CD4-positive, CD25-positive, alpha-beta regulatory T cell (primary cell): Measurements from ENCODE around the gene MID1. TPM values are rescaled to one million over a fixed set of nuclear protein-coding genes. Genes with fewer than 3 reads are reported as not detected.

ENCODE experiments used
- ATAC-seq, 2 donors: fragments of 150-1000 bp; cut with Tn5 transposase; one replicate each; pipeline ENCODE4 v1.10.0; 2021; ENCODE audit warnings: low read depth in 2 of 2, moderate number of reproducible peaks in 2 of 2, moderate library complexity in 1 of 2
- DNase-seq, 3 donors: peaks; one replicate each; pipeline versions ENCODE4 v3.0.0 to v3.0.0-alpha.2; 2012 to 2022; ENCODE audit warnings: mixed read lengths in 1 of 3
- H3K27ac ChIP-seq: one replicate; pipeline ENCODE4 v1.7.0; 2013; ENCODE audit warnings: mild to moderate bottlenecking, low read length; ENCODE audit not compliant: insufficient read depth, poor library complexity, severe bottlenecking
- H3K27me3 ChIP-seq: one replicate; pipeline ENCODE4 v1.7.0; 2013; ENCODE audit warnings: low read length; ENCODE audit not compliant: control insufficient read depth, insufficient read depth
- H3K36me3 ChIP-seq: one replicate; pipeline ENCODE4 v1.7.0; 2013; ENCODE audit warnings: mild to moderate bottlenecking, low read length, moderate library complexity; ENCODE audit not compliant: control insufficient read depth, insufficient read depth
- H3K4me1 ChIP-seq: 2 replicates; pipeline ENCODE4 v1.7.0; 2013; ENCODE audit warnings: mild to moderate bottlenecking, low read length; ENCODE audit not compliant: insufficient read depth, control insufficient read depth, poor library complexity, severe bottlenecking
- H3K4me3 ChIP-seq: one replicate; pipeline ENCODE4 v1.7.0; 2013; ENCODE audit warnings: low read depth, mild to moderate bottlenecking, low read length, moderate library complexity
- H3K9me3 ChIP-seq, 2 experiments: 1 replicate in 1 of 2; 2 replicates in 1 of 2; pipeline ENCODE4 v1.7.0; 2013; ENCODE audit warnings: low read length in 2 of 2, mild to moderate bottlenecking in 1 of 2, moderate library complexity in 1 of 2; ENCODE audit not compliant: control insufficient read depth in 2 of 2
- H3K27ac Mint-ChIP-seq, 3 donors: one replicate each; pipeline ENCODE4 v1.8.0; 2020 to 2022; ENCODE audit warnings: mild to moderate bottlenecking in 3 of 3, mixed read lengths in 3 of 3, moderate library complexity in 2 of 3
- H3K27me3 Mint-ChIP-seq: one replicate; pipeline ENCODE4 v1.8.0; 2022; ENCODE audit warnings: mild to moderate bottlenecking, mixed read lengths
- H3K36me3 Mint-ChIP-seq: one replicate; pipeline ENCODE4 v1.8.0; 2020; ENCODE audit warnings: mixed read lengths
- H3K4me1 Mint-ChIP-seq, 4 donors: one replicate each; pipeline ENCODE4 v1.8.0; 2020 to 2022; ENCODE audit warnings: mixed read lengths in 4 of 4, mild to moderate bottlenecking in 1 of 4
- H3K4me3 Mint-ChIP-seq, 4 donors: one replicate each; pipeline ENCODE4 v1.8.0; 2020 to 2022; ENCODE audit warnings: mild to moderate bottlenecking in 4 of 4, mixed read lengths in 4 of 4, moderate library complexity in 3 of 4
- H3K9me3 Mint-ChIP-seq, 7 donors: one replicate each; pipeline ENCODE4 v1.8.0; 2020 to 2022; ENCODE audit warnings: mixed read lengths in 7 of 7, mild to moderate bottlenecking in 3 of 7, moderate library complexity in 2 of 7
- polyA plus RNA-seq, 4 donors: library from polyadenylated mRNA; unstranded; fragments of 300-500 nt; fragmentation: Illumina TruSeq; gene quantifications; one replicate each; pipeline ENCODE4 v1.2.3, GENCODE V29; 2021
- total RNA-seq: library from RNA; stranded (reverse); gene quantifications from one replicate; pipeline ENCODE4 v1.2.3, GENCODE V29; 2022

The MID1 gene
- total and polyA plus RNA-seq, 5 donors from 2014 or later: not detected

GRCh38 chrX:10447564-10448214 lies 172.7 kb downstream of the MID1 start:
- ATAC-seq (no peak), DNase-seq (no peak)
- no peak overlapping the region for H3K4me3 ChIP-seq
- no peaks in the 10 kb centered on the region for H3K4me1 ChIP-seq
- peaks cover 0 to 3% (median 0%) of the 10 kb centered on the region in 7 donors for H3K9me3 Mint-ChIP-seq
- H3K36me3 ChIP-seq: no peaks in the 10 kb centered on the region
- H3K27ac ChIP-seq: no peak overlapping the region
- no peaks in the 10 kb centered on the region for H3K27me3 ChIP-seq
- H3K27ac Mint-ChIP-seq: no peak overlapping the region
- H3K9me3 ChIP-seq: no peaks in the 10 kb centered on the region
- H3K27me3 Mint-ChIP-seq: no peaks in the 10 kb centered on the region
- no peak overlapping the region for H3K4me3 Mint-ChIP-seq
- H3K36me3 Mint-ChIP-seq: no peaks in the 10 kb centered on the region
- H3K4me1 Mint-ChIP-seq: no peaks in the 10 kb centered on the region

GRCh38 chrX:10444204-10444603 lies 176.2 kb downstream of the MID1 start:
- Histone ChIP-seq H3K27ac (no peak overlapping the region), H3K36me3 (no peaks in the 10 kb centered on the region), H3K27me3 (no peaks in the 10 kb centered on the region), H3K4me1 (no peaks in the 10 kb centered on the region), H3K4me3 (no peak overlapping the region), H3K9me3 (no peaks in the 10 kb centered on the region)
- DNase-seq (no peak), ATAC-seq (no peak)
- Mint-ChIP-seq H3K4me1 (no peaks in the 10 kb centered on the region), H3K27ac (no peak overlapping the region), H3K27me3 (no peaks in the 10 kb centered on the region), H3K36me3 (no peaks in the 10 kb centered on the region), H3K9me3 (peaks cover 0 to 6% (median 0%) of the 10 kb centered on the region in 7 donors), H3K4me3 (no peak overlapping the region)

- H3K27ac ChIP-seq: no peak overlapping the region
- Mint-ChIP-seq H3K9me3 (peaks cover 0 to 6% (median 0%) of the 10 kb centered on the region in 7 donors), H3K27ac (no peak overlapping the region), H3K4me3 (no peak overlapping the region), H3K36me3 (no peaks in the 10 kb centered on the region), H3K4me1 (no peaks in the 10 kb centered on the region), H3K27me3 (no peaks in the 10 kb centered on the region)
- no peaks in the 10 kb centered on the region for H3K4me1 ChIP-seq
- ATAC-seq (no peak), DNase-seq (no peak)
- H3K36me3 ChIP-seq: no peaks in the 10 kb centered on the region
- no peaks in the 10 kb centered on the region for H3K9me3 ChIP-seq
- no peak overlapping the region for H3K4me3 ChIP-seq
- no peaks in the 10 kb centered on the region for H3K27me3 ChIP-seq
Observed at GRCh38 chrX:10441464-10441863, 178.9 kb downstream of the MID1 start.

- no peak overlapping the region for H3K4me3 Mint-ChIP-seq
- no peaks in the 10 kb centered on the region for H3K36me3 Mint-ChIP-seq
- Histone ChIP-seq H3K4me3 (no peak overlapping the region), H3K9me3 (no peaks in the 10 kb centered on the region), H3K4me1 (no peaks in the 10 kb centered on the region), H3K27ac (no peak overlapping the region), H3K27me3 (no peaks in the 10 kb centered on the region), H3K36me3 (no peaks in the 10 kb centered on the region)
- H3K27ac Mint-ChIP-seq: no peak overlapping the region
- no peaks in the 10 kb centered on the region for H3K4me1 Mint-ChIP-seq
- ATAC-seq (no peak), DNase-seq (no peak)
- no peaks in the 10 kb centered on the region for H3K27me3 Mint-ChIP-seq
- H3K9me3 Mint-ChIP-seq: peaks cover 0 to 4% (median 0%) of the 10 kb centered on the region in 7 donors
Observed at GRCh38 chrX:10433296-10433965, 187.0 kb downstream of the MID1 start.

- no peaks in the 10 kb centered on the region for H3K27me3 Mint-ChIP-seq
- H3K4me3 Mint-ChIP-seq: no peak overlapping the region
- Histone ChIP-seq H3K4me1 (no peaks in the 10 kb centered on the region), H3K9me3 (no peaks in the 10 kb centered on the region), H3K36me3 (no peaks in the 10 kb centered on the region), H3K27me3 (no peaks in the 10 kb centered on the region), H3K4me3 (no peak overlapping the region), H3K27ac (no peak overlapping the region)
- peaks cover 0 to 10% (median 0%) of the 10 kb centered on the region in 7 donors for H3K9me3 Mint-ChIP-seq
- H3K36me3 Mint-ChIP-seq: no peaks in the 10 kb centered on the region
- ATAC-seq (no peak), DNase-seq (no peak)
- no peaks in the 10 kb centered on the region for H3K4me1 Mint-ChIP-seq
- H3K27ac Mint-ChIP-seq: no peak overlapping the region
Observed at GRCh38 chrX:10429908-10430307, 190.5 kb downstream of the MID1 start.

GRCh38 chrX:10427249-10427648 lies 193.1 kb downstream of the MID1 start:
- Mint-ChIP-seq H3K4me1 (no peaks in the 10 kb centered on the region), H3K4me3 (no peak overlapping the region), H3K27me3 (no peaks in the 10 kb centered on the region), H3K9me3 (peaks cover 0 to 6% (median 0%) of the 10 kb centered on the region in 7 donors), H3K27ac (no peak overlapping the region), H3K36me3 (no peaks in the 10 kb centered on the region)
- H3K4me1 ChIP-seq: no peaks in the 10 kb centered on the region
- DNase-seq (no peak), ATAC-seq (no peak)
- H3K4me3 ChIP-seq: no peak overlapping the region
- H3K36me3 ChIP-seq: no peaks in the 10 kb centered on the region
- no peaks in the 10 kb centered on the region for H3K27me3 ChIP-seq
- H3K9me3 ChIP-seq: no peaks in the 10 kb centered on the region
- no peak overlapping the region for H3K27ac ChIP-seq

GRCh38 chrX:10423716-10424115 lies 196.7 kb downstream of the MID1 start:
- H3K9me3 ChIP-seq: no peaks in the 10 kb centered on the region
- no peaks in the 10 kb centered on the region for H3K4me1 Mint-ChIP-seq
- H3K4me3 Mint-ChIP-seq: no peak overlapping the region
- H3K36me3 Mint-ChIP-seq: no peaks in the 10 kb centered on the region
- DNase-seq: no peak
- peaks cover 0 to 6% (median 0%) of the 10 kb centered on the region in 7 donors for H3K9me3 Mint-ChIP-seq
- no peak overlapping the region for H3K27ac ChIP-seq
- H3K27me3 ChIP-seq: no peaks in the 10 kb centered on the region
- H3K27me3 Mint-ChIP-seq: no peaks in the 10 kb centered on the region
- no peaks in the 10 kb centered on the region for H3K36me3 ChIP-seq
- H3K27ac Mint-ChIP-seq: no peak overlapping the region
- no peaks in the 10 kb centered on the region for H3K4me1 ChIP-seq
- no peak for ATAC-seq
- H3K4me3 ChIP-seq: no peak overlapping the region

GRCh38 chrX:10420134-10420533 lies 200.3 kb downstream of the MID1 start:
- Mint-ChIP-seq H3K27ac (no peak overlapping the region), H3K36me3 (no peaks in the 10 kb centered on the region), H3K9me3 (no peaks in the 10 kb centered on the region), H3K4me3 (no peak overlapping the region), H3K27me3 (no peaks in the 10 kb centered on the region), H3K4me1 (no peaks in the 10 kb centered on the region)
- H3K27ac ChIP-seq: no peak overlapping the region
- H3K4me1 ChIP-seq: no peaks in the 10 kb centered on the region
- no peaks in the 10 kb centered on the region for H3K27me3 ChIP-seq
- H3K4me3 ChIP-seq: no peak overlapping the region
- H3K36me3 ChIP-seq: no peaks in the 10 kb centered on the region
- H3K9me3 ChIP-seq: no peaks in the 10 kb centered on the region
- DNase-seq: no peak
- no peak for ATAC-seq
